ENCODE data around the gene NTM. TPM values are rescaled to one million over a fixed set of nuclear protein-coding genes. Genes with fewer than 3 reads are reported as not detected.

The NTM gene
- total and polyA plus RNA-seq, 9 donors, result 8.5 to 37.1 (median 22.6) TPM

DNA sequence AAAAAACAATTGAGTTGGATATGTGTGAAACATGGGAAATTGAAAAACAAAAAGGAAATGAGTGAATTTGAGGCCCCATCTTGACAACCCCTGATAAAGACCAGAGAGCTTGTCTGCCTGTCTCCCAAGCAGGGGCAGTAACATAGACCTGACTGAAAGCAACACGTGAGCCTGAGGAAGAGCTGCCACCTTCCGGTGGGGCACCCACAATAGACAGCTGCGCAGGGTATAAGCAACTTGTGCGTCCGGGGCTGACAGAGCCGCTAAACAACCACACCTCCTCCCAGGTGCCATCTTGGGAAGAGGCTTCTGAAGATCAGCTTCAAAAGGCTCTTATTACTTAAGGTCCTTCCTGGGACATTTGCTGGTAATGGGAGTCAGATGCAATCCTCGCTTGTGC lies 166.8 kb downstream of the NTM start:
- peaks cover 2% of the 10 kb centered on the region for H3K27me3 ChIP-seq (ENCODE audit: control insufficient read depth, insufficient read depth, low read length)
- peaks cover 2% of the 10 kb centered on the region for H3K9me3 ChIP-seq (replicated peaks; ENCODE audit: control insufficient read depth, low read depth, low read length)
- WGBS (ENCODE audit: insufficient coverage), result 70% methylated on average over 3 of the region's 7 CpGs
- no peak overlapping the region for H3K27ac ChIP-seq (ENCODE audit: low read length)
- H3K4me1 ChIP-seq (ENCODE audit: control insufficient read depth, insufficient read depth, low read length), result peaks cover 3% of the 10 kb centered on the region
- no peak overlapping the region for H3K4me3 ChIP-seq (ENCODE audit: low read length)
- no peaks in the 10 kb centered on the region for H3K36me3 ChIP-seq (ENCODE audit: control insufficient read depth, insufficient read depth, low read length)
- no peak for DNase-seq

DNA sequence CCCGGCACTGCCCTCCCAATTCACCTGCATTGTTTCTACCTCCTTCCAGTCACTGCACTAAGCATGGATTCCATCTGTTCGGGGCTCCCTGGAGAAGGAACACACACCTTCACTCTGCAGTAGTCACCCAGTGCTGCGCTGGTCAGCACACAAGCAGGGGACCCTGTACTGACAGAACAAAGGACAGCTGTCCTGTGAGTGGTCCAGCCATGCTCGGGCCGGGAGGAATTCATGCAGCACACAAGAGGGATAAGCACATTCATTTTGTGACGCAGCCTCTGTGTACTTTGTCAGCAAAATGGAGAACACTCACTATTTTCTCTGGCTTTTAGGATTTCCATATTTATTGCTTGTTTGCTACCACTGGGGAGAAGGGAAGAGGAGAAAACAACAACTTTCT lies 167.3 kb downstream of the NTM start:
- 27% methylated on average over 3 of the region's 6 CpGs for WGBS (ENCODE audit: insufficient coverage)

DNA sequence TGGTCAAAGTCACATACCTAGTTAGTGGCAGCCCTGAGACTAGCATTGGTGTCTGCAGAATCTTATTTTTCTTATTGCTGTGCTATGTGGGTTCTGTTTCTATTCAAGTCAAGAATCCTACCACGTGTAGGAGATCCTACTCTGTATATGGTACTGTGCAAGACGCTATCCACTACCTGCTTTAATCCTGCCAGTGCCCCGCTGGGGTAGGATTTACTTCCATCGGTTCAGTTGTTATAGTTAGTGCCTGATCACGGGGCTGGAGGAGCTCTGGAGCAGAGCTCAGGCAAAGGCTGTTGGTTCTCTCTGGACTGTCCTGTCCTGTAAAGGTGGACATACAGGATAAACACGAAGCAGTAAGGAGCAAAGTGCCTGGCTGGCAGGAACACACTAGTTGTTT lies 167.9 kb downstream of the NTM start:
- peaks cover 2% of the 10 kb centered on the region for H3K27me3 ChIP-seq (ENCODE audit: control insufficient read depth, insufficient read depth, low read length)
- 29% methylated on average over 6 of the region's 6 CpGs for WGBS (ENCODE audit: insufficient coverage)
- DNase-seq, result no peak

More for the DNA sequence above, 167.3 kb downstream of the NTM start:
- no peak for DNase-seq
- H3K9me3 ChIP-seq (replicated peaks; ENCODE audit: control insufficient read depth, low read depth, low read length), result peaks cover 2% of the 10 kb centered on the region
- no peaks in the 10 kb centered on the region for H3K36me3 ChIP-seq (ENCODE audit: control insufficient read depth, insufficient read depth, low read length)
- H3K27ac ChIP-seq (ENCODE audit: low read length), result no peak overlapping the region
- H3K4me1 ChIP-seq (ENCODE audit: control insufficient read depth, insufficient read depth, low read length), result peaks cover 3% of the 10 kb centered on the region
- no peak overlapping the region for H3K4me3 ChIP-seq (ENCODE audit: low read length)
- peaks cover 2% of the 10 kb centered on the region for H3K27me3 ChIP-seq (ENCODE audit: control insufficient read depth, insufficient read depth, low read length)

DNA sequence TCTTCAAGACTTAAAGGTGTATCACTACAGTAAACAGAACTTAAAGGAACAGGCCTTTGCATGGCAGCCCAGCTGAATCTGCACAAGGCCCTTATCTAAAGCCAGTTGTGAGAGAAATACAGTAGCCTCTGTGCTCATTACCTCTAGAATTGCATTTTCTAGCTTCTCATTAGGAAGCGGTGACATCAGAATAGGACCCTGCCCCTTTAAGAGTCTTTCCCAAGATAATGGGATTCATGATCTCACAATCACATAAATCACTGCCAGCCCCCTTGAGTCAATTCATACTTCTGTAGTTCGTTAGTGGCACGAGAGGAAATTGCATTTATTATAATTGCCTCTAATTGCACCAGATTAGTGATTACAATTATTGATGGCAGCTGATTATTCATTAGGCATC lies 170.3 kb downstream of the NTM start:
- peaks cover 2% of the 10 kb centered on the region for H3K27me3 ChIP-seq (ENCODE audit: control insufficient read depth, insufficient read depth, low read length)
- H3K4me1 ChIP-seq (ENCODE audit: control insufficient read depth, insufficient read depth, low read length), result no peaks in the 10 kb centered on the region
- 100% methylated on average over 1 of the region's 3 CpGs for WGBS (ENCODE audit: insufficient coverage)
- no peak overlapping the region for H3K27ac ChIP-seq (ENCODE audit: low read length)
- H3K36me3 ChIP-seq (ENCODE audit: control insufficient read depth, insufficient read depth, low read length), result no peaks in the 10 kb centered on the region
- no peak for DNase-seq
- peaks cover 2% of the 10 kb centered on the region for H3K9me3 ChIP-seq (replicated peaks; ENCODE audit: control insufficient read depth, low read depth, low read length)
- H3K4me3 ChIP-seq (ENCODE audit: low read length), result no peak overlapping the region

More for the DNA sequence above, 167.9 kb downstream of the NTM start:
- H3K36me3 ChIP-seq (ENCODE audit: control insufficient read depth, insufficient read depth, low read length), result no peaks in the 10 kb centered on the region
- H3K9me3 ChIP-seq (replicated peaks; ENCODE audit: control insufficient read depth, low read depth, low read length), result peaks cover 2% of the 10 kb centered on the region
- peaks cover 3% of the 10 kb centered on the region for H3K4me1 ChIP-seq (ENCODE audit: control insufficient read depth, insufficient read depth, low read length)
- no peak overlapping the region for H3K27ac ChIP-seq (ENCODE audit: low read length)
- H3K4me3 ChIP-seq (ENCODE audit: low read length), result no peak overlapping the region

DNA sequence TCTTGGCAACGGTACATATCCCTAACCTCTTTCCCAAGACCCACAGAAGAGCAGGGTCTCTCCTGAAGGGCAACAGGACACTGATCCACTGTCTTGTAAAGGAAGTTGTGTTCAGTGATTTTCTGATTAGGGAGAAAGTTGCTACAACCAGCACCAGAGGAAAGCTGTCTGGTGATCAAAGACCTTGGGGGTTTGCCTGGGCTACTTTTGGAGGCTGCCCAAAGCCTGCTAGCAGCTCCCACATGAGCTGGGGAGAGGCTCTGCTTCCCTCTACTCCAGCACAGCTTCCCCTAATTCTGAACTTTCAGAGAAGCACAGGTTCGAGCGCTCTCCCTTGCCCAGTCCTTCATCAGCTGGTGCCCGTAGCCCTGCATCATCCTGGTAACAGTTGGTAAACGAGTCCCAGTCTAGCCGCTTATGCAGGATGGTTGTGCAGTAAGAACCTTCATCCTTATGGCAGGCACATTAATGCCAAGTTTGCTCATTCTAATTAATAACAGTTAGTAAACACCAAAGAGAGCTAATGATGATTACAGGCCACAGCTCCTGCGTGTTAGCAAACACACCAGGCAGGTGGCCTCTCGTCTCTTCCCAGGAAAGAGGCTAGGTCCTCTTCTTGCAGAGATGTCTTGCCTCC lies 173.1 kb downstream of the NTM start:
- no peak overlapping the region for H3K27ac ChIP-seq (ENCODE audit: low read length)
- no peaks in the 10 kb centered on the region for H3K36me3 ChIP-seq (ENCODE audit: control insufficient read depth, insufficient read depth, low read length)
- peaks cover 4% of the 10 kb centered on the region for H3K4me1 ChIP-seq (ENCODE audit: control insufficient read depth, insufficient read depth, low read length)
- no peak overlapping the region for H3K4me3 ChIP-seq (ENCODE audit: low read length)
- no peak for DNase-seq
- peaks cover 2% of the 10 kb centered on the region for H3K9me3 ChIP-seq (replicated peaks; ENCODE audit: control insufficient read depth, low read depth, low read length)
- 90% methylated on average over 5 of the region's 8 CpGs for WGBS (ENCODE audit: insufficient coverage)
- no peaks in the 10 kb centered on the region for H3K27me3 ChIP-seq (ENCODE audit: control insufficient read depth, insufficient read depth, low read length)

DNA sequence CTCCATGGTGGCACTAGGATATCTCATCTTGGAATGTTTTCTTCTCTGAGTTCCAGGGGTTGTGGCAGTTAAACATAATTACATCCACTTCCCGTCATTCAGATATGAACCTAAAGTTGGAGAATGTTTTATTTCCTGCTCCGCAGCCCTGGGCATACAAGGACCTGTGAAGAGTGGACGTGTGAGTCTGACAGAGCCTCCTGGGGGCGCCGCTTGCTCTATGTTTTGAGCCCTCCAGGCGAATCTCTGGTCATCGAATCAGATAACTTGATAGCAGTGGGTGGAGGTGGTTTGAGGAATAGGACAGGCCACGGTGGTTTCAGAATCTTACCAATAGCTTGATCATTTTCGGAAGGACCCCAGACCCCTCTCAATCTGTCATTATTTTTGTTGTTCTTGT lies 174.2 kb downstream of the NTM start:
- DNase-seq, result no peak
- 67% methylated on average over 2 of the region's 9 CpGs for WGBS (ENCODE audit: insufficient coverage)
- peaks cover 4% of the 10 kb centered on the region for H3K4me1 ChIP-seq (ENCODE audit: control insufficient read depth, insufficient read depth, low read length)
- H3K4me3 ChIP-seq (ENCODE audit: low read length), result no peak overlapping the region
- H3K27me3 ChIP-seq (ENCODE audit: control insufficient read depth, insufficient read depth, low read length), result no peaks in the 10 kb centered on the region
- H3K9me3 ChIP-seq (replicated peaks; ENCODE audit: control insufficient read depth, low read depth, low read length), result peaks cover 2% of the 10 kb centered on the region
- no peak overlapping the region for H3K27ac ChIP-seq (ENCODE audit: low read length)
- H3K36me3 ChIP-seq (ENCODE audit: control insufficient read depth, insufficient read depth, low read length), result no peaks in the 10 kb centered on the region

DNA sequence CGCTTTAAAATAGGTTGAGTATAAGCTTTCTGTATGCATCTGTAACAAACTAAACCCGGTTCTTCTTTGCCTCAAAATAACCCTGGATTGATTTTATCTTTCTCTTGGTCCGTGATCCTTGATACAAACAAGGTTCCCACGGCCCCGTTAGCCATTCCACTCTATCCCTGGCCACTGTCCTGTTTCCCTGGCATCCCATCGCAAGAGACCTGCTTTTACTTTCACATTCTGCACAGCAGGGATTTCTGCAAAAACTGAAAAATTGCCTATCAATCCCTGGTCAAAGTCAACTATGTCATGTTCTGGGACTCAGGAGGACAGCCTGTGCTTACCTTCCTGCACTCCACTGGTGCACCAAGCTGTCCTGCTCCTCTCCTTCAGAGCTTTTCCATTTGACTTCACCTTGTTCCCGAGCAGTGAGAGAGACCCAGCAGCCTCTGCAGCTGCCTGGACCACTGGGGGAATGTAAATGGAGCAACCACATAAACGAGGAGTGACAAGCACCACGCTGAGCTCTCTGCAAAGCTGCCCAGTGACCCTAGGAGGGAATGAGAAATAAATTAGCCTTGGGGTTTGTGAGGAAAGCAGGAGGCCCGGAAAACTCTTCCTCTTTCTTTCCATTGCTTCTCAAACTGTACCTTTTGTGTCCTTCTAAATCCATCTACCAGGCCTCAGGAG lies 175.9 kb downstream of the NTM start:
- no peaks in the 10 kb centered on the region for H3K9me3 ChIP-seq (replicated peaks; ENCODE audit: control insufficient read depth, low read depth, low read length)
- H3K27me3 ChIP-seq (ENCODE audit: control insufficient read depth, insufficient read depth, low read length), result no peaks in the 10 kb centered on the region
- H3K27ac ChIP-seq (ENCODE audit: low read length), result no peak overlapping the region
- DNase-seq, result no peak
- 52% methylated on average over 5 of the region's 10 CpGs for WGBS (ENCODE audit: insufficient coverage)
- peaks cover 4% of the 10 kb centered on the region for H3K4me1 ChIP-seq (ENCODE audit: control insufficient read depth, insufficient read depth, low read length)
- no peaks in the 10 kb centered on the region for H3K36me3 ChIP-seq (ENCODE audit: control insufficient read depth, insufficient read depth, low read length)
- H3K4me3 ChIP-seq (ENCODE audit: low read length), result no peak overlapping the region

DNA sequence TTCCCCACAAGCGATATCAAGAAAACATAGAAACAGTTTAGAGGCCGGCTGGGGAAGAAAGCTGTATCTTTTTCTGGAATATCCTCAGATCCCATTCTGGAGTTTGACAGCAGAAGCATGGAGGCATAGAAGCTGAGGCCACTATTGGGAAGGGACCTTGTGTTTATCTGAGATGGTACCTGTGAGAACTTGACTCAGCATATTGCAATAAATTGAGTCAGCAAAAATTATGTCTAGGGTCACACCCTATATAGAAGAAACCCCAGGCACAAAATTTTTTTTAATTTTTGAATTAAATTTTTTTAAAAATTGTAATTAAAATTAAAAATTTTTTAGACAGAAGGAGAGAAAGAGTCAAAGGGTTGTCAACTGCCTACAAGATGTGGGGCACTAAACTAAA lies 178.7 kb downstream of the NTM start:
- Histone ChIP-seq H3K27me3 (ENCODE audit: control insufficient read depth, insufficient read depth, low read length) (no peaks in the 10 kb centered on the region), H3K9me3 (replicated peaks; ENCODE audit: control insufficient read depth, low read depth, low read length) (no peaks in the 10 kb centered on the region), H3K36me3 (ENCODE audit: control insufficient read depth, insufficient read depth, low read length) (no peaks in the 10 kb centered on the region), H3K4me1 (ENCODE audit: control insufficient read depth, insufficient read depth, low read length) (peaks cover 4% of the 10 kb centered on the region), H3K27ac (ENCODE audit: low read length) (no peak overlapping the region), H3K4me3 (ENCODE audit: low read length) (no peak overlapping the region)
- WGBS (ENCODE audit: insufficient coverage), result no CpG with 5 or more reads among the region's 2 CpGs
- DNase-seq, result no peak

DNA sequence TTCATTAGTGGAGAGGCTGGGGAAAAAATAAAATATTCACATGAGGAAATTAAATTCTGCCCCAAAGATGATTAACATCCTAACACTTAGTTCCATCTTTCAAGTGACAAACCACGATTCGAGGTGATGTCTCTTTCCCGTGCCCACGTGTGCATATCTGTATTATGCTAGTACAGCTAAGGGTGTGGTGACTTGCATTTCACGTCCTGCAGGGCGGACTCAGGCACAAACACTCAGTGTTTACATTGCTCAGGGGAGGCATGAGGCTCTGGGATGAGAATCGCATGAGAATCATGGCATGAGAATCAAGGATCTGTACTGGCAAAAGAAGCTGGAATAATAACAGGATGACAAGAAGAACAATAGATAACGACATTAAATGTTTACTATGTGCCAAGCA lies 179.4 kb downstream of the NTM start:
- no peaks in the 10 kb centered on the region for H3K9me3 ChIP-seq (replicated peaks; ENCODE audit: control insufficient read depth, low read depth, low read length)
- H3K4me3 ChIP-seq (ENCODE audit: low read length), result no peak overlapping the region
- no peaks in the 10 kb centered on the region for H3K27me3 ChIP-seq (ENCODE audit: control insufficient read depth, insufficient read depth, low read length)
- no peak overlapping the region for H3K27ac ChIP-seq (ENCODE audit: low read length)
- no peak for DNase-seq
- WGBS (ENCODE audit: insufficient coverage), result 72% methylated on average over 6 of the region's 8 CpGs
- H3K36me3 ChIP-seq (ENCODE audit: control insufficient read depth, insufficient read depth, low read length), result no peaks in the 10 kb centered on the region
- peaks cover 4% of the 10 kb centered on the region for H3K4me1 ChIP-seq (ENCODE audit: control insufficient read depth, insufficient read depth, low read length)

DNA sequence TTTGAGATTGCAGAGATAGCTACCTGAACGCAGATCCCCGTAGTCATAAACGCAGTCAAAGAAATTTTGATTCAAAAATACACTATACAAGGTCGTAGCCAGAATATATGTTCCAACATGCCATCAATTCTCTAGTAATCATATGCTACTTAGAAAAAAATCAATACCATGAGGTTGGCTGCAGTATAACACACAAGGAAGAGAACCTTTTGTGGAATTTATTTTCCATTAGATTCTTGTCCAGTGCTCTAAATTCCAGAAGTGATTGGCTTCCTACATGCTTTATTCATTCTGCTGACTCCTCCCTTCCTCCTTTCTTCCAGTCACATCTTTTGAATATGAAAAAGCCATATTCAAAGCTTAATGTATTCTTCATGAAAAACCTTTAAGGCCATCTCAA lies 189.9 kb downstream of the NTM start:
- Histone ChIP-seq H3K27me3 (ENCODE audit: control insufficient read depth, insufficient read depth, low read length) (peaks cover 2% of the 10 kb centered on the region), H3K36me3 (ENCODE audit: control insufficient read depth, insufficient read depth, low read length) (no peaks in the 10 kb centered on the region), H3K27ac (ENCODE audit: low read length) (no peak overlapping the region), H3K4me3 (ENCODE audit: low read length) (no peak overlapping the region), H3K9me3 (replicated peaks; ENCODE audit: control insufficient read depth, low read depth, low read length) (no peaks in the 10 kb centered on the region), H3K4me1 (ENCODE audit: control insufficient read depth, insufficient read depth, low read length) (no peaks in the 10 kb centered on the region)
- peak; percentile 56 for DNase-seq
- no CpG with 5 or more reads among the region's 4 CpGs for WGBS (ENCODE audit: insufficient coverage)

Data from muscle of leg (tissue), 11 donors.